NK-92 (cell line): ENCODE measurements around the gene STAM.

Source experiments
- DNase-seq: peaks from one replicate; lab custom pipeline; 2025; ENCODE audit not compliant: unreplicated experiment; lab: John Stamatoyannopoulos, UW

The STAM gene

DNA sequence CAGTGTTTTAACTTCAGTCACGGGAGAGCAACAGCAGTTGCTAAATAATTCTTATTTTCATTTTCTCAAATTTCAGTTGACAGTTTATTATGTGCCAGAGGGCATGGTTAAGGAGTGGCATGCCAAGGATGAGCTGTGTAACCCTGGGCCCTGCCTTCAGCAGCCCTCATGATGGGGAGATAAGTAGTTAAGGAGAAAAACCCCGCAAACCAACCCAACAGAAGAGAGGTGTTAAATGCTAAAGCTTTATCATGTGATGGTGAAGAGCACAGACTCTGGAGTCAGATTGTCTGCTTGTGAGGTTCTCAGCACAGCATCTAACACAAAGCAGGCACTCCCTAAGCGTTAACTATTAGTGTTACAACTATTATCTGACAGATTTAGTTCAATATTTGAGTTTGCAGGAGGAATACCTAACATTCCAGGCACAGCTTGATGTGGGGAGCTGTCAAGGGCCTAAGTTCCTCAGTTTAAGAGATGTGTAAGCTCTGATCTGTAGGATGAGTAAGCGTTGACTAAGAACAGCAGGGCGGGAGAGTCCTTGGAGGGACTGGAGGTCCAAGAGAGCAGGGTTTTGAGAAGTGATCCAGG is 29.6 kb downstream of the STAM start:
- no peak for DNase-seq

GRCh38 chr10:17674566-17674965 is 30.6 kb downstream of the STAM start:
- no peak for DNase-seq

GRCh38 chr10:17675638-17676037 is 31.7 kb downstream of the STAM start:
- no peak for DNase-seq

DNA sequence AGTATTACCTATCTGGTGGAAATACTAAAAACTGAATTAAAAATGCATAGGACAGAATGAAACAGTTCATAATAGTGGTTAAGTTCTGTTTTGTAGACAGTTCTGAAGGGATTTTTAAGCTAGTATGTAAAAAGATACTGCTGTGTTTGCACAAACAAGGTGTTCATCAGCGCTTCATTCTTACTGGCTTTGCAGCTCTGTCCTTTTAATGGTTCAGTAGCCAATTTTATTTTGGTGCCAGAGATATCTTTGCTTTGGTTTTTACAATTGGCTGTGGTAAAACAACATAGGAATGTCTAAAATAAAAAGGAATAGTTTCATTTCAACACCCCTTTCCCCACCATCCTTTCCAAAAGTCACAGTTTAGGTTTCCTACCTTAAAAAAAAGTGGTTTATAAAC is 33.0 kb downstream of the STAM start:
- no peak for DNase-seq

DNA sequence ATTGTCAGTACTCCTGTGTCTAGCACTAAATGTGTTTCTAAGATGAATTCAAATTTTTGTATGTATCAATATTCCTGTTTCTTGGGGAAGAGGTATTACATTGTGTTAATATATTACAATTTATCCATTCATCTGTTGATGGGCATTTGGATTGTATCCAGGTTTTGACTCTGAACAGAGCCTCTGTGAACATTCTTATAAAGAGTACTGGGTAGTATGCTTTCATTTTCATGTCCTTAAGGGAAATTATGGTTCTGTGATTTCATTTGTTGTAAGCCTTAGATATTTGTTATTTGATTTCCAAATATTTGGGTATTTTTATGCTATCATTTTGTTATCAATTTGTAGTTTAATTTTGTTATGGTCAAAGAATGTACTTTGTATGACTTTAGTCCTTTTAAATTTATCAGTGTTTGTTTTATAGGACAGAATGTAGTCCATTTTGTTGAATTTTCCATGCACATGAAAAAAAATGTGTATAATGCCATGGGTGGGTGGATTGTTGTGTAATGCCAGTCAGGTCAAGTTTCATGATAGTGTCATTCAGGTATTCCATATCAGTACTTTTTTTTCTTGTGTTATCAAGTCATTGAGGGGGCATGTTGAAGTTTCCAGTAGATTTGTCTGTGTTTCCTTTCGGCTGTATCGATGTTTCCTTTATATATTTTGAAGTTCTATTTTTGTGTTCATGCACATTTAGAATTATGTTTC is 38.4 kb downstream of the STAM start:
- DNase-seq, result no peak

GRCh38 chr10:17683541-17683940 is 39.6 kb downstream of the STAM start:
- DNase-seq, result no peak

DNA sequence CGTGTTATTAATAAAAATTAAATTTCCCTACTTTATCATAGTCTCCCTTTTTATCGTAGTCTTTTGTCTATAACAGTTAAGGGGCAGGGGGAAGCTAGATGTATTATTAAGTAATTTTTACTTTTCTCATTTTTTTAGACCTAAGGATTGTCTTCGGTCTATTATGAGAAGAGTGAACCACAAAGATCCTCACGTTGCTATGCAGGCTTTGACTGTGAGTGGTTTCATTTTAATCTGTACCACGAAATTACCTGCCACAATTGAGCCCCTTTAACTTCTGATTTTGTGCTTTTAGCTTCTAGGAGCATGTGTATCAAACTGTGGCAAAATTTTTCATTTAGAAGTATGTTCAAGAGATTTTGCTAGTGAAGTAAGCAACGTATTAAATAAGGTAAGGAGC is 40.6 kb downstream of the STAM start:
- DNase-seq, result no peak

DNA sequence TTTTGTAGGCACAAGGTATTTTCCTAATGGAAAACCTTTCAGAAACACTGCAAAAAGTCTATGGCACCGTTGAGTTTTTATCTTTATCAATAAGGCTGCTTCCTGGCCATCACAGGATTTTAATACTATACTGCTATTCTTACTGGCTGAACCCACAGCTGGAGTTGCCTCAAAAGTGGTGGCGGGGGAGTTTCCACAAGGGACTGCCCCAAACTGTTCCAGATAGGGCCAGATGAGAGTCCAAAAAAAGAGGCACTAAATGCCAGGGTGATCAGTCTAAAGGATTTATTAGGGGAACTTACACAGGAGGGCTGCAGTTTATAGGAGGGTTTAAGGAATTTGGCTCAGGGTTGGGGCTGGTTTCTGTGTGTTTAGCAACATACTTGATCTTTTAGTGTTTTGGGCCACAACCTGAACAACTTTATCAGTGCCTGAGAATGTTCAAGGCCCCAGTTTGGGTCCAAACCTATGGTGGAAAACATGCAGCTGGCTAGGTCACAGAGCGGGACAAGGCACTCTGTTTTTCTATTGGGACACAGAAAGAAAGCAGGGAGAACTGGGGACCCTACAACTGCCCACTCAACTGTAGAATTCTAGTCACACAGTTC is 41.4 kb downstream of the STAM start:
- DNase-seq, result no peak

DNA sequence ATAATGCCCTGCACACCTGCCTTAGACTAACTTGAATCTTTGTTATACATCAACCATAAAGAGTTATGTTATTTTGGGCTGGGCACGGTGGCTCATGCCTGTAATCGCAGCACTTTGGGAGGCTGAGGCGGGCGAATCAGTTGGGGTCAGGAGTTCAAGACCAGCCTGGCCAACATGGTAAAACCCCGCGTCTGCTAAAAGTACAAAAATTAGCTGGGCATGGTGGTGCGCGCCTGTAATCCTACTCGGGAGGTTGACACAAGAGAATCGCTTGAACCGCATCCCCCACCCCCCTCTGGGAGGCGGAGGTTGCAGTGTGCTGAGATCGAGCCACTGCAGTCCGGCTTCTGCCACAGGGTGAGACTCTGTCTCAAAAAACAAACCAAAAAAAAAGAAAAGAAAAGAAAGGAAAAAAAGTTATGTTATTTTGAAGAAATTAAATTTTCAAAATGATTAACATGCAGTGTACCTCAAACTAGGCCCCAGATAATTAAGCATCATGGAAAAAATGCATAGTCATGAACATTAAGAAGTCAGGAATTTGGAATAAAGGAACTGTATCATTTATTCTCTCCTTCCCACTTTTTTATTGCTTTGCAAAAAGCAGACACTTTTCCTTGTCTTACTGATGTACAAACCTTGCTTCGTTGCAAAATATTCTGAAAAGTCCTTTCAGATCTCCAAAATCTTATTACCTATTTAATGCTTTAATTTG is 43.3 kb downstream of the STAM start:
- DNase-seq, result no peak

DNA sequence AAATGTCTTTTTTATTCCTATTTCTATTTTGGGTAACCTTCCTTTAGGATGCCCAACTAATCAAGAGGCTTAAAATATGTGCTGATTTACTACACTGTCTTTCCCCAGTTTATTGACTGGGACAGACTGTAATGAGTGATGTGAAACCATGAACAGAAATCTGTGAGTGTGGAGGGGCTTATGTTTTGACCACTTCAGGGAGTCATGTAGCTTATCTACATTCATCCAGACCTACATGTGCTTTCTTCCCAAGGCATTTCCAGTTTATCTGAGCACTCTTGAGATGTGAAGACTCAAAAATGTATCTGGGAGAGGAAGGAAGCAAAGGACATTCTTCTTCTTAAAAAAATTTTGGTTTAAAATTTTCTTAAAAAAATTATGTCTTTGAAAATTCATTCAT is 45.2 kb downstream of the STAM start:
- DNase-seq, result no peak

GRCh38 chr10:17693009-17693408 is 49.1 kb downstream of the STAM start:
- DNase-seq, result no peak

DNA sequence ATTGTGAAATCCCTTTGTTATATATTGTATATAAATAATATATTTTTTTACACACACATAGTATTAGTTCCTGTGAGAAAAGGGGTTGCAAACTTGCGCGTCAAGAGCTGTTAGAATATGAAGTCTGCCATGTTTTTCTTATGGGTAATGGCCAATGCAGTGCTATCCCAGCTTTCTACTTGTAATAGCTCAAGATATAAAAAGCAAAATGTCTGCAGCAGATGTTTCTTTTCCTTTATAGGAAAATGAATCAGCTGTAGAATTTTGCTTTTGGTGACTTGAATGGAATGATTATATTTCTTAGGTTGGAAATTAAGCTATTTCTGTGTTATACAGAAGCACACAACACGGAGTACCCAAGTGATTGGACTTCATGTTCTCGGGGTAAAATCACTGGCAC is 54.7 kb downstream of the STAM start:
- DNase-seq, result no peak

DNA sequence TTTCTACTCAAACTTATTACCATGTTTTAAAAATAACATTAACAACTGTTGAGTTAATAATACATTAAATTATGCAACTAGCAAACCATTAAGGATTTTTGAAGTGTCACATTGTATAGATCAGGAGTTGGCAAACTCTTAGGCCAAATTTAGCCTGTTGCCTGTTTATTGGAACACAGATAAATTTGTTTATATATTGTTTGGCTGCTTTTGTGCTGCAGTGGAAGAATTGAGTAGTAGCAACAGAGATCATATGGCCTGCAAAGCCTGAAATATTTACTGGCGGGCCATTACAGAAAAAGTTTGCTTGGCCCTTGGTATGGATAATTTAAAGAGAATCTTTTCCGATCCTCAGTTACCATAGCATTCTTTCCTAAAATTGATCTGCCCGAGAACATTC is 57.4 kb downstream of the STAM start:
- no peak for DNase-seq

GRCh38 chr10:17703706-17704105 is 59.8 kb downstream of the STAM start:
- no peak for DNase-seq

DNA sequence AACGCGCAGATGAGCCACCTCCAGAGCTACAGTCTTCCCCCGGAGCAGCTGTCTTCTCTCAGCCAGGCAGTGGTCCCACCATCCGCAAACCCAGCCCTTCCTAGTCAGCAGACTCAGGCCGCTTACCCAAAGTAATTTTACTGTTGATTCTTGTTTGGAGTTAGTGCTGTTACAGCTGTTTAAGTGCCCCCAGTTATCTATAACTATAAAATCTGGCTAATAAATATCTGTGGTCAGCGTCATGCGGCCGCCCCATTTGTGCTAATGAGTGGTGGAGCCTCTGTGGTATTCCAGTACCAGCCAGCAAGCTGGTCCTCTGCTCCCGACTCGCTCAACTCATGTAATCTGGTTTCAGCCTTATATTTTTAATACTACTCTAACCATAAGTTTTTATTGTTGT is 64.9 kb downstream of the STAM start:
- DNase-seq, result no peak

GRCh38 chr10:17709492-17709891 is 65.5 kb downstream of the STAM start:
- no peak for DNase-seq

GRCh38 chr10:17710181-17710580 is 66.2 kb downstream of the STAM start:
- DNase-seq, result no peak

DNA sequence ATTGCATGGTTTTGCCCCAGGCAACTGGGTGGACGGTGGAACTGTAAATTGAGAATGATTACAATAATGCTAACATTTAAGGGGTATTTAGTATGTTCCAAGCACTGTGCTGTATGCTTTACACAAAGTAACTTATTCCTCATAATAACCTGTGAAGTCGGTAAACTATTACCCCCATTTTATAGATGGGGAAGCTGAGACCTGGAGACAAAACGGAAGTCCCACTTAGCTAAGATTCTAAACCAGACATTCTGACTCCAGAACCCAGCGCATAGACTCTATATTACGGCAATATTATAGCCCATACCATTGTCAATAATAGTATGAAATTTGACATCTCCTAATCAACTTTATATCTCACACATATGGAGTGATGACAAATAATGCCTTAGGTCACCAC is 68.1 kb downstream of the STAM start:
- DNase-seq, result no peak

GRCh38 chr10:17712717-17713471 is 68.9 kb downstream of the STAM start:
- no peak for DNase-seq

GRCh38 chr10:17713758-17714157 is 69.8 kb downstream of the STAM start:
- DNase-seq, result no peak

DNA sequence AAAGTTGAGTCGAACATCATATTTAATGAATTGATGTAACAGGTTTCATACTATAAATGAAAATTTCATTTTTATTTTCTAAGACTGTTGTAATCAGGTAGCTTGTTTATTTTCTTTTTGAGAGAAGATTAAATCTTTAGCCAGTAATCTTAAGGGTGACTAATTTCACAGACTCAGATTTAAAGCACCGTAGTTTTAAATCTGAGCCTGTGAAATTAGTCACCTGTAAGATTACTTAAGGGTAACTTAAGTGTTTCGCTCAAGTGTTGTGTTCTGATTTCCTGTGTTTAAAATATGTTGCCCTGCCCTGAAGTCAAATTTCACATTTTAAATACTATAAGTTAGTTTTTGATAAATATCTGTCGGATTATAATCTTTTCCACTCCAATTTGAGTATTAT is 72.2 kb downstream of the STAM start:
- DNase-seq, result no peak
